NK-92 (cell line): Measurements from ENCODE around the gene LRRC8A.
A peak's percentile ranks its signal among the peaks of the same experiment; 100 is the strongest.
"Not testable (repeated sequence)": the region's sequence is repeated elsewhere in the genome, so short reads cannot be mapped to it uniquely, and the experiment has no call there.

Source experiments
- DNase-seq: peaks from one replicate; lab custom pipeline; 2025; ENCODE audit not compliant: unreplicated experiment; lab: John Stamatoyannopoulos, UW

LRRC8A gene

DNA sequence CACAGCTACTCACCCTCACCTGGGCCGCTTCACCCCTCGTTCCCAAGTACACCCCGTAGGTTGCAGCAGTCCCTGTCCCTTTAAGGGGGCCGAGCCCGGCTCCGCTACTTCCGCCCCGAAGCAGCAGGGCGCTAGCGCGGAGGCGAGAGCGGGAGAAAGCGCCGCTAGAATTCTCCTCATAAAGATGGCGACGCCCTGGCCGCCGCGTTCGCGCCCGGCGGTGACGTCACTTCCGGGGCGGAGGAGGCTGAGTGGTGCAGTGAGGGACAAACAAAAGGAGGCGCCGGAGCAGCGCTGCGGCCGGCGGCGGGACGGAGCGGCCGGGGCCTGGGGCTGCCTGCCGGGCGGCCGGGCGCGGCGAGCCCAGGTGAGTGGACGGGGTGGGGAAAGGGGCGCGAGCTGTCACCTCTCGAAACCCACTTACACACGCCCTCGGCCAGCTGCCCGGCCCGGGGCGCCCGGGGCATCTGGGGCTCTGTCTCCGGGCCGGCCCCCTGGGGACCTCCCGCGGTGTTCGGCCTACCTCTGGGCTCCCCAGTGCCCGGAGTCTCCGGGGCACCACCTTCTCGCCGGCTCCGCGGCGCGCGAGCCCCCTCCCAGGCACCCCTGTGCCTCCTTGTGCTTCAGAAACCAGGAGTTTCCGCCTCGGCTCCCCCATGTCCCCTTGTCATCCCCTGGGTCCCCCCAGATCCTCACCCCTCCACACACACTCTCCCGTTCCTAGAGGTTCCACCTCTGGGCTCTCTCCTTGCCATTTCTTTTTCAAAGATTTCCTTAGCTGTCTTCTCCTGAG is at the start of gene LRRC8A, which contains the start of gene KYAT1:
TSS of gene LRRC8A (plus strand) at position 250 of the 793 bp plus-strand sequence. CDS start 25,032 bp downstream, outside the sequence.
TSS of gene KYAT1 (minus strand) at position 67 of the 793 bp plus-strand sequence. CDS start 36,545 bp downstream, outside the sequence.
- DNase-seq = peak; percentile 80

DNA sequence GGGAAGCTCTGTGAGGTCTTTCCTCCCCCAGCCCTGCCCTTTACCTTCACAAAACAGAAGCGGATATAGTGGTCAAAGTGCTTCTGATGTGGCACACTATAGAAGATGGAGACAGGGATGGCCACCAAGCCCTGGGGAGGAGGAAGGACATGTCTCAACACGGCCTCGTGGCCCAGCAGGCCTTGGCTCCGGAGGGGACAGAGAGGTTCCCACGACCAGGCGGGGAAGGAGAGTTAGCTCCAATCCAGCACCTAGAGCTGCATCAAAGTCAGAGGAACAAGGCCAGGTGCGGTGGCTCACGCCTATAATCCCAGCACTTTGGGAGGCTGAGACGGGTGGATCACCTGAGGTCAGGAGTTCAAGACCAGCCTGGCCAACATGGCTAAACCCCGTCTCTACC is 48.2 kb upstream of the LRRC8A start:
- no peak for DNase-seq

DNA sequence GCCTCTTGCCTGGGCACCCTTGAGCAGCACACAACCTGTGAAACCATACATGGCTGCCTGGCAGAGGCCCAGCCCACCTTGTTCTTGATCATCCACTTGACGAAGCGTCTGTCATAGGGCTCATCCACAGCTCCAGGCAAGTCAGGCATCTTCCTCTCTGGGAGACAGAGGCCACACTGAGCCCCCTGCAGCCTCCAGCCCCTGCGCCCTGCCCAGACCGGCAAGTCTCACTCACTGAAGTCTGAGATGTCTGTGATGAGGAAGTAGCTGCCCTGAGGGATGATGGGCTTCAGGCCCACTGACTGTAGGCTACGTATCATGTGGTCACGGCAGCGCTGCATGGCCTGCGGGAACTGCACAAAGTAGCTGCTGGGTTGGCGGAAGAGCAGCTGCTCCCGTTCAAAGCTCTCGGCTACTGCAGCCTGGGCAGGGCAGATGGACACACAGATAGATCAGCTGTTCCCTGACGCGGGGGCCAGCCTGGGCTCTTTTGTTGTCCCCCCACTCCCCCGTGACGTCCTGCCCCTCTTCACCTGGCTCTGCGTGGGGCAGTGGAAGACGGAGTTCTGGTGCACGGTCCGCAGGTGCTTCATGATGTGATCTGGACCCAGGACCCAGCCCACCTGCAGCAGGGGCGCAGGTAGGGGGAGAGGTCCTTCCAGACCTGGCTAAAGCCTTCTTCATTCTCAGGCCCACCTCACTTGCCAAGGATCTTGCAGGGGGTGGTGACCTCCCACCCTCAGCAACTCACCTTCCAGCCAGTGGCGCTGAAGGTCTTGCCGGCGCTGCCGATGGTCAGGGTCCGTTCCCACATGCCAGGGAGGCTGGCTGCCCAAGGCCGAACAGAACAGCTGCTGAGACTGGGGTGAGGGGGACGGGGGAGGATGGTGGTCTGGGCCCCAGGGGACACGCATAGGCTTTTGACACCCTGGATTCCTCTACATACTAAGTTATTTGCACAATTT is 46.4 kb upstream of the LRRC8A start:
- DNase-seq = no peak

DNA sequence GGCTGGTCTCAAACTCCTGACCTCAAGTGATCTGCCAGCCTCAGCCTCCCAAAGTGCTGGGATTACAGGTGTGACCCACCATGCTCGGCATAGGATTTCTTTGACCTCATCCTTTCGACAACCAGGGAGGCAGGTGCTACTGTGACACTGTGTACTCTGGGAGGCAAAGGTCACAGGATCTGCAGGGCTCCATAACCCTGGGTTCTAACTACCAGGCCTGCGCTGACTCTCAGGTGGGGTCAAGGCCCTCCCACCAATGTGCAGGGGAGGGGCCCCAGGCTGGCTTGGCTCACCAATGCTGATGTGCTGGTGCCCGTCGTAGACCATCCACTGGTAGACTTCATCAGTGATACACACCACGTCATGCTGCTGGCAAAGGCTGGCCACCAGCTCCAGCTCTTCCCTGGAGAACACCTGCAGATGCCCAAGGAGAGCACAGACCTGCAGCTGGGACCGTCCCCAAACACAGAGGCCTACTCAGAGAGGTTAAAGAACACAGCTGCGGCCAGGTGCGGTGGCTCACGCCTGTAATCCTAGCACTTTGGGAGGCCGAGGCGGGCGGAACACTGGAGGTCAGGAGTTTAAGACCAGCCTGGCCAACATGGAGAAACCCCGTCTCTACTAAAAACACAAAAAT is 45.3 kb upstream of the LRRC8A start:
- no peak for DNase-seq

DNA sequence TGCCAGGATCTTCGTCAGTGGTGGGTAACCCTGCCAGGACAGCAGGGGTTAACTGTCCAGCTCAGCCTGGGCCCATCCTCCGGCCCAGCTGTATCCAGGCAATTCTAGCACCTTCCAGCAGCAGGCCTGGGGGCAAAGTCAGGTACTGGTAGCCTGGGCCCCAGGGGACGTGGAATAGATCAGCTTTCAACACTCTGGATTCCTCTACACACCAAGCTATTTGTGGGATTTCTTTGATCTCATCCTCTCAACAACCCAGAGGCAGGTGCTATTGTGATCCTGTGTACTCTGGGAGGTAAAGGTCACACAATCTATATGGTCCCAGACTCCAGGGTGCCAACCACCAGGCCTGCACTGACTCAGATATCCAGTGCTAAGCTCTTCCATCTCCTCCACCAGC is 43.6 kb upstream of the LRRC8A start:
- DNase-seq = no peak

DNA sequence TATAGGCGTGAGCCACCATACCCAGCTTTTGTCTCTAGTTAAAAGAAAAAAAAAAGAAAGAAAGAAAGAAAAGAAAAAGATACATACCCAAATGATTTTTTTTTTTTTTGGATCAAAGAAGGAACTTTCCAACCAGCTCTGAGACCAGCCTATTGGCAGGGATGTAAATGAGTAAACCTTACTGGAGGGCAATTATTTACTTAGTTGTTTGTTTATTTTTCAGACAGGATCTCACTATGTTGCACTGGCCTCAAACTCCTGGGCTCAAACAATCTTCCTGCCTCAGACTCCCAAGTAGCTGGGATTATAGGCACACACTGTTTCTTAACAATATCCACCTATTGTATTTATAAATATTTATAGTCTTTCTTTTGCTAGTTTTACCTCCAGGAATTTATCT is 41.4 kb upstream of the LRRC8A start:
- DNase-seq = no peak

DNA sequence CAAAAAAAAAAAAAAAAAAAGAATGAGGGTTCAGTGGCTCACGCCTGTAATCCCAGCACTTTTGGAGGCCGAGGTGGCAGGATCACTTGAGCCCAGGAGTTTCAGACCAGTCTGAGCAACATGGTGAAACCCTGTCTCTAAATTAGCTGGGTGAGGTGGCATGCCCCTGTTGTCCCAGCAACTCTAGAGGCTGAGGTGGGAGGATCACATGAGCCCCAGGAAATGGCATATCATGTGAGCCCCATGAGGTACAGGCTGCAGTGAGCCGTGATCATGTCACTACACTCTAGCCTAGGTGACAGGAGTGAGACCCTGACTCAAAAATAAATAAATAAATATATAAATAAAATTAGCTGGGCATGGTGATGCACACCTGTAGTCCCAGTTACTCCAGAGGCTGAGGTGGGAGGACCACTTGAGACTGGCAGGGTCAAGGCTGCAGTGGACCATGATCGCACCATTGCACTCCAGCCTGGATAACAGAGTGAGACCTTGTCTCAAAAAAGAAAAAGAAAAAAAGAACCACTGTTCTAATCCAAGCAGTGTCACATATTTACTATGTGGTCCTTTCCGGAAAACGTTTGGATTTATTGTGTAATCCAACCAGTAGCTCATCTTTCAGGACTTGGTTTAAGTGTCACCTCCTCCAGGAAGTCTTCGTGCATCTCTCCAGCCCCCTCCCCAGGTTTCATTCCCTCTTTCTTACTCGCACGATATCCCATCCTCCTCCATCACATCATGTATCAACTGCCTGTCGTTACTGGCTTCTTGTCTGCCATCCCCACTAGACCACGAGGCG is 40.0 kb upstream of the LRRC8A start:
- DNase-seq = no peak

DNA sequence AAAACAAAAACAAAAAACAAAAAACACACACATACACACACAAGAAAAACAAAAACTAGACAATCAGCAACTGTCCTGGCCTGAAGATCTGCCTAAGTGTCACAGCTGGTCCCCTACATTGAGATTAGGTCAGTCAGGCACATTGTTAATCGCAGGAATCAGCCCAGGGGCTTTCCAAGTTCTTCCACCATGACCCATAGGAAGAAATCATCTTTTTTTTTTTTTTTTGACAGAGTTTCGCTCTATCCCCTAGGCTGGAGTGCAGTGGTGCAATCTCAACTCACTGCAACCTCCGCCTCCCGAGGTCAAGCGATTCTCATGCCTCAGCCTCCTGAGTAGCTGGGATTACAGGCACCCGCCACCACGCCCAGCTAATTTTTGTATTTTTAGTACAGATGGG is 38.8 kb upstream of the LRRC8A start:
- DNase-seq = not testable (repeated sequence)

DNA sequence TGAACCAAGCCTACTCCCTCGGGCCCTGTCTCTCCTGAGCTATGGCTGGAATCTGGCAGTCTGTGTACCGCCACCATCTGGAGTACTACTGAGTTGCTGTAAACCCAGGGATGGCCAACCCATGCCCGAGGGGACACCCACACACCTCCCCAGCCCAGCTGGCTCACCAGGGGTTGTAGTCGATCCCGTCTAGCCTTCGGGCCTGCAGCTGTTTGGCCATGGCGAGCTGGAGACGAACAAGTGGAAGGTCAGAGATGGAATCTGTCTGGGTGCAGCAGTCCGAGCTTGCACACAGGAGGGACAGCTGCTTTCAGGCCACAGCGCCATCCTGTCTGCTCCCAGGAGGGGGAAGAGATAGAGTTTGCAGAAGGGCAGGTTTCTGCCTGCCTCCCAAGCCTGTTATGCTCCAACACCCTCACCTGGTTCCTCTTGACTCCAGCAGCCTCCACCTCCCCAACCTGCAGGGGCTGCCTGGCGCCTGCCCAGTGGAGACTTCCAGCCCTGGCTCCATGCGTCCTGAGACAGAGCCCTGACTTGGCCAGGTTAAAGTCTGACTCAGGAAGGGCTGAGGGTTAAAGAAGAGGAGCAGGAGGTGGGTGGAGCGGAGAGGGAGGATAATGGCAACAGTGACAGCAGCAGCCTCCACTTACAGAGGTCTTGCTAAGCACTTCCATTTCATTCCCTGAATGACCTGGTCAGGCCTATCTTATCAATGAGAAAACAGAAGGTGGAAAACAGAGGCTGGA is 36.6 kb upstream of the LRRC8A start:
- no peak for DNase-seq

DNA sequence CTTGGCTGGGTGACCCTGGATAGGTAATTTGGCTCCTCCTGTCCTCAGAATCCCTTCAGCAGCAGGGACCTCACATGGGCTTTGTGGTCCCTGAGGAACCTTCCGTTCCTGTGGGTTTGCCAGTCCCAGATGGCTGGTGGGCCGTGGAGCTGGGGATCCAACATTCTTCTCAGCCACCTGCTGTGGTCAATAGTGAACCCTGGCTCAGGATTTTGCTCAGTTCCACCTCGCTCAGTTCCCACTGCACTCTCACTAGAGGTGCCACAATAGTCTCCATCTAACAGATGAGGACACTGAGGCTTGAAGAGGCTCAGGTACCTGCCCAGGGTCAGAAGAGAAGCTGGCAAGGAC is 35.3 kb upstream of the LRRC8A start:
- no peak for DNase-seq

DNA sequence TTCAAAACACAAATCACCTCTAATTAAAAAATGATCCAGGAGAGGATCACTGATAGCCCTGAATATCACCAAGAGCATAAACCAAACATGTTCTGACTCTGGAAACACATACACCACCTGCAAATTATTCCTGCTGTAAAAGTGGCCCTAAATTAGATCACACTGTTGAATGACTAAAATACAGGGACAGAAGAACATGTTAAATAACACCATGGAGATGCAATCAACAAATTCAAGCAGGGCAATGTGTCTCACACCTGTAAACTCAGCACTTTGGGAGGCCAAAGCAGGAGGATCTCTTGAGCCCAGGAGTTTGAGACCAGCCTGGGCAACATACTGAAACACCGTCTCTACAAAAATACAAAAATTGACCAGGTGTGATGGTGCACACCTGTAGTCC is 34.1 kb upstream of the LRRC8A start:
- DNase-seq = no peak

DNA sequence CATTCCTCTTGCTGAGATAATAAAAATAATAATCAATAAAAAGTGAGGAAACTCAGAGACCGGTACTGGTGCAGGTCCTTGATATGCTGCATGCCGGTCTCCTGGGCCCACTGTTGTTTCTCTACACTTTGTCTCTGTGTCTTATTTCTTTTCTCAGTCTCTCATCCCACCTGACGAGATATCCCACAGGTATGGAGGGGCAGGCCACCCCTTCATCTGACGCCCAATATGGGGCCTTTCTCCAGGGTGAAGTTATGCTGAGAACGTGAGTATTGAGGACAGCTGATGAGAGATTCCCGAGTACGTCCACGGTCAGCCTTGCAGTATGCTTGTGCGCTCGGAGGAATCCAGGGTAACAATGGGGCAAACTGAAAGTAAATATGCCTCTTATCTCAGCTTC is 30.9 kb upstream of the LRRC8A start:
- not testable (repeated sequence) for DNase-seq

DNA sequence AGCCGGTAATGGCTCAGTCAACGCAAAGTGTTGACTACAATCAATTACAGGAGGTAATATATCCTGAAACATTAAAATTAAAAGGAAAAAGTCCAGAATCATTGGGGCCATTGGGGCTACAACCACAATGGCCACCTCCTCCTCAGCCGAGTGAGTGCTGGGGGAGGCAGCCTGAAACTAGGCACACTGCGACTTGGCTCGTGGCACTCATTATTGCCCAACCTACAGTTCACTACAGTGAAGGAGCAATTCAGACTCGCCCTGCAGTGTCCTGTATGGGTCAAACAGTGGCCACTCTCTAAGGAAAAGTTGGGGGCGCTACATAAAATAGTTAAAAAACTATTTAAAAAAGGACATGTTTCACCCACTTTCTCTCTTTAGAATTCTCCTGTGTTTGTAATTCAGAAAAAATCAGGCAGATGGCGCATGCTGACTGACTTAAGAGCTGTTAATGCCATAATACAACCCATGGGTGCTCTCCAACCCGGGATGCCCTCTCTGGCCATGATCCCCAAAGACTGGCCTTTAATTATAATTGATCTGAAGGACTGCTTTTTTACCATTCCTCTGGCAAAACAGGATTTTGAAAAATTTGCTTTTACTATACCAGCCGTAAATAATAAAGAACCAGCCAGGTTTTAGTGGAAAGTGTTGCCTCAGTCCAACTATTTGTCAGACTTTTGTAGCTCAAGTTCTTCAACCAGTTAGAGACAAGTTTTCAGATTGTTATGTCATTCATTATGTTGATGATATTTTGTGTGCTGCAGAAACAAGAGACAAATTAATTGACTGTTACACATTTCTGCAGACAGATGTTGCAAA is 29.9 kb upstream of the LRRC8A start:
- not testable (repeated sequence) for DNase-seq

DNA sequence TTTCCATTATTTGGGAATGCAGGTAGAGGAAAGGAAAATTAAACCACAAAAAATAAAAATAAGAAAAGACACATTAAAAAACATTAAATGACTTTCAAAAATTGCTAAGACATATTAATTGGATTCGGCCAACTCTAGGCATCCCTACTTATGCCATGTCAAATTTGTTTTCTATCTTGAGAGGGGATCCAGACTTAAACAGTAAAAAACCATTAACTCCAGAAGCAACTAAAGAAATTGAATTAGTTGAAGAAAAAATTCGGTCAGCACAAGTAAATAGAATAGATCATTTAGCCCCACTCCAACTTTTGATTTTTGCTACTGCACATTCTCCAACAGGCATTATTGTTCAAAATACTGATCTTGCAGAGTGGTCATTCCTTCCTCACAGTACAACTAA is 29.3 kb upstream of the LRRC8A start:
- not testable (repeated sequence) for DNase-seq

DNA sequence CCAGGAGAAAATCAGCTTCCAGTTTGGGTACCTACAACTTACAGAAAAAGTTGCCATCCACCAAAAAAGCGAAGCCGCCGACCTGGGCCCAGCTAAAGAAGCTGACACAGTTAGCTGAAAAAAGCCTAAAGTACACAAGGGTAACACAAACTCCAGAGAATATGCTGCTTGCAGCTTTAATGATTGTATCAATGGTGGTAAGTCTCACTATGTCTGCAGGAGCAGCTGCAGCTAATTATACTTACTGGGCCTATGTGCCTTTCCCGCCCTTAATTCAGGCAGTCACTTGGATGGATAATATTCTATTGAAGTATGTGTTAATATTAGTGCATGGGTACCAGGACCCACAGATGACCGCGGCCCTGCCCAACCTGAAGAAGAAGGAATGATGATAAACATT is 27.5 kb upstream of the LRRC8A start:
- not testable (repeated sequence) for DNase-seq

DNA sequence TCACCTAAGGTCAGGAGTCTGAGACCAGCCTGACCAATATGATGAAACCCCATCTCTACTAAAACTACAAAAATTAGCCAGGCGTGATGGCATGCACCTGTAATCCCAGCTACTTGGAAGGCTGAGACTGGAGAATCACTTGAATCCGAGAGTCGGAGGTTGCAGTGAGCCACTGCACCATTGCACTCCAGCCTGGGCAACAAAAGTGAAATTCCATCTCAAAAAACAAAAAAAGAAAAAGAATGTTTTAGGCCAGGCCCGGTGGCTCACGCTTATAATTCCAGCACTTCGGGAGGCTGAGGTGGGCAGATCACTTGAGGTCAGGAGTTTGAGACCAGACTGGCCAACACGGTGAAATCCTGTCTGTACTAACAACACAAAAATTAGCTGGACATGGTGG is 23.5 kb upstream of the LRRC8A start:
- DNase-seq = not testable (repeated sequence)

DNA sequence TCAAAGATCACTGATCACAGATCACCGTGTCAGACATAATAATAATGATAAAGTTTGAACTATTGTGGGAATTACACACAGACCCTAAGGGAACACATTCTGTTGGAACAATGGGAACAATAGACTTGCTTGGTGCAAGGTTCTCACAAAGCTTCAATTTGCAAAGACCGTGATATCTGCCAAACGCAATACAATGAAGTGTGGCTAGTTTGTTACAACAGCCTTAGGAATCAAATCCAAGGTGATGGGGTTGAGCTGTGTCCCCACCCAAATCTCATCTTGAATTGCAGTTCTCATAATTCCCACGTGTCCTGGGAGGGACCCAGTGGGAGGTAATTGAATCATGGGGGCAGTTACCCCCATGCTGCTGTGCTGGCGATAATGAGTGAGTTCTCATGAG is 21.0 kb upstream of the LRRC8A start:
- no peak for DNase-seq

DNA sequence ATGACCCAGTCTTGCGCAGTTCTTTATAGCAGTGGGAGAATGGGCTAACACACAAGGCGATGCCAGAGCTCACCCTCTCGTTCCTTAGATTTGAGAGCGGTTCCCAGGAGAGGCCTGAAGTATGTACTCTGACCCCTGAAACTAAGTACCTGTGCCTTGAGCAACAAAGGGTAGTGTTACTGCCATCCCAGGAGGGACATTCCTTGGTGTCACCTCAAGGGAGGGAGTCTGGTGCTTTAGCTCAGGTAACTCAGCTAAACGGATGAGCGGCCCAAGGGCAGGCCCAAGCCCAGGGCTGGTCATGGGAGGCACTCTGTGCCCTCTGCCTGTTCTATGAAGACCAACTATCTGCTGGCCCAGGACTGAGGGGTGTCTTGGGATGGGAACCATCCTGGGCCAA is 20.4 kb upstream of the LRRC8A start:
- no peak for DNase-seq

DNA sequence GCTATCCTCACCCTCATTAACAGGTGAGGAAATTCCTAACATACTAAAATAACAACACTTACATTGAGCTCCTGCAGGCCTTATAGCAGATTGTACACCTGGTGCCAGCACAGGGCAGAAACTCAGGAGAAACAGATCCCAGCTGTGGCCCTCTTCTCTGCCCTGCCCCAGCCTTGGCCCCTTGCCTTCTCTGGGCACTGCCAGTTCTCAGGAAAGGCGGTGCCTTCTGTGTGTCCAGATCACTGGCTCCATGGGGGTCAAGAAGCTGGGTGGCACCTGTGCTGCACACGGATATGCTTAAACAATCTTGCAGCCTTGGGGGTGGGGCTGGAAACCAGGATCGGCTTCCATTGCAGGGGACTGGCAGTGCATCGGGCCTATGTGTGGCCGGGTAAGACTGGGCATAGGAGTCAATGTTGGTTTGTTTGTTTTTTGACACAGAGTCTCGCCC is 19.5 kb upstream of the LRRC8A start:
- no peak for DNase-seq
